Measurements from ENCODE around the gene MCTP2. TPM values are rescaled to one million over a fixed set of nuclear protein-coding genes. Genes with fewer than 3 reads are reported as not detected.

Gene MCTP2
- total and polyA plus RNA-seq, 2 of the 8 experiments (the other 6 are each of a cell fraction or from before 2014, with no cell fraction given) = 3.4 to 4.5 TPM

DNA sequence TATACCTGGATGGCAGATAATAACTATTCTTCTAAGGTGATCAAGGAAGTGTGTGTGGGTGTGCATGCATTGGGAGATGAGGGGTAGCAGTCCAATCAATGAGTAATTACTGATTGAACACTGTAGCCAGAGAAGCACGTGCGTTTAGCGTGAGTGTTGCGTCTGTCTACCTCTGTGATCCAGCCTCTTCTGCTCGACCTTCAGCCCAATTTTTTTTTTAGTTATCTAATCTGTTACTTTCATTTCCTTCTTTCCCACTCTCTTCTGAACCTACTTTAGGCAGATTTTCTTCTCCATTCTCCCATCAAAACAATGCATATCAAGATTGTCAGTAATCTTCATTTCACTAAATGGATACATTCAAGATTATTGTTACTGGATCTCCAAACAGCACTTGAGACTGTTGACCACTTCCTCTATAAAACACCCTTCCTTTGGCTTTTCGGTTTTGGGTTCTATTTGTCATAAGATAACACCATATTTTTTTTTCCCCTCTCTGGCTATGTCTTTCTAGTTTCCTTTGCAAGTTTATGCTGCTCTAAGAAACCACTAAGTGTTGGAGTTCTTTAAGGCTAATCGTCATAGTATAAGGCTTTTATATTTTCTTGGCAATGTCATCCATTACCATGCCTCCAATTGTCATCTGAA, 41.0 kb downstream of the MCTP2 start:
- no peak overlapping the region for H4K5ac ChIP-seq (ENCODE audit: insufficient read length, low read depth, low read length)
- no peak overlapping the region for H3K9ac ChIP-seq (replicated peaks in 1 of 4; ENCODE audit: extremely low read depth in 1 of 4, low read depth in 3 of 4, low read length in 3 of 4)
- H3K14ac ChIP-seq (ENCODE audit: insufficient read length) = no peak overlapping the region
- no peak overlapping the region for H2BK120ac ChIP-seq (replicated peaks; ENCODE audit: low read depth, low read length)
- no peak for DNase-seq (ENCODE audit: low read depth in 1 of 2, low spot score in 2 of 2)
- no peak overlapping the region for H2BK15ac ChIP-seq (ENCODE audit: low read length)
- no peak overlapping the region for H2BK5ac ChIP-seq (ENCODE audit: low read depth, low read length)
- FAIRE-seq = no peak
- WGBS, 2 experiments (ENCODE audit: extremely low coverage in 1 of 2, insufficient coverage in 1 of 2, insufficient read length in 1 of 2, insufficient replicate concordance in 2 of 2, low coverage in 1 of 2, low lambda C conversion rate in 2 of 2, missing lambda C conversion rate in 1 of 2) = 90% methylated on average over 7 of the region's 7 CpGs; no CpG with 5 or more reads in 1 of the 2 experiments
- no peaks in the 10 kb centered on the region for H3K79me2 ChIP-seq (ENCODE audit: control insufficient read depth in 1 of 2, insufficient read depth in 2 of 2, low read length in 2 of 2)
- no peak overlapping the region for H2AFZ ChIP-seq (ENCODE audit: low read length)
- H3K23ac ChIP-seq (ENCODE audit: insufficient read length) = no peak overlapping the region
- H3K4me1 ChIP-seq (replicated peaks in 1 of 4; ENCODE audit: control insufficient read depth in 3 of 4, insufficient read depth in 4 of 4, low read length in 3 of 4) = no peaks in the 10 kb centered on the region
- no peaks in the 10 kb centered on the region; the same call in 1 of the 2 replicates for H3K79me1 ChIP-seq (ENCODE audit: low read depth, low read length)
- no peak overlapping the region for H3K27ac ChIP-seq (ENCODE audit: low read depth, low read length)
- no peak overlapping the region for H2BK20ac ChIP-seq (ENCODE audit: low read length)
- H3K27me3 ChIP-seq (replicated peaks in 1 of 4; ENCODE audit: control insufficient read depth in 3 of 4, extremely low read depth in 1 of 4, insufficient read depth in 3 of 4, low read length in 3 of 4) = no peaks in the 10 kb centered on the region
- no peaks in the 10 kb centered on the region for H3K23me2 ChIP-seq (ENCODE audit: low read depth, low read length)
- no peak overlapping the region for H3K4me3 ChIP-seq (ENCODE audit: extremely low read depth in 1 of 4, insufficient read depth in 2 of 4, low read depth in 3 of 4, low read length in 4 of 4)
- no peak overlapping the region for H2AK5ac ChIP-seq (ENCODE audit: low read depth, low read length)
- H3K4me2 ChIP-seq (ENCODE audit: insufficient read depth in 1 of 2, low read depth in 2 of 2, low read length in 2 of 2) = no peak overlapping the region
- POLR2A ChIA-PET (ENCODE audit: partially characterized antibody) = no interaction called here
- no peak overlapping the region for H4K8ac ChIP-seq (ENCODE audit: extremely low read depth, insufficient read depth, low read length)
- no peaks in the 10 kb centered on the region for H3K36me3 ChIP-seq (ENCODE audit: control insufficient read depth in 2 of 4, insufficient read depth in 4 of 4, low read length in 3 of 4)
- H3K18ac ChIP-seq (ENCODE audit: extremely low read depth, low read length) = no peak overlapping the region
- no peaks in the 10 kb centered on the region for H4K20me1 ChIP-seq (replicated peaks in 1 of 2; ENCODE audit: control insufficient read depth in 1 of 2, insufficient read depth in 2 of 2, low read length in 2 of 2)
- no peak overlapping the region for H4K91ac ChIP-seq (replicated peaks; ENCODE audit: insufficient read length, low read length)
- CTCF ChIA-PET (ENCODE audit: partially characterized antibody) = no interaction called here
- H3K9me3 ChIP-seq (ENCODE audit: insufficient read depth in 2 of 2, low read depth in 1 of 2, low read length in 1 of 2) = no peaks in the 10 kb centered on the region
- no peak overlapping the region for H3K4ac ChIP-seq (replicated peaks; ENCODE audit: insufficient read length, low read depth, low read length)
- no peak overlapping the region for H3K56ac ChIP-seq (replicated peaks; ENCODE audit: insufficient read length, low read depth, low read length)
- H2BK12ac ChIP-seq (ENCODE audit: low read depth, low read length) = no peak overlapping the region
- no peak for TF ChIP-seq CREB1 (IDR thresholded peaks at IDR 0.05)
- TF ChIP-seq, protein P1, sequence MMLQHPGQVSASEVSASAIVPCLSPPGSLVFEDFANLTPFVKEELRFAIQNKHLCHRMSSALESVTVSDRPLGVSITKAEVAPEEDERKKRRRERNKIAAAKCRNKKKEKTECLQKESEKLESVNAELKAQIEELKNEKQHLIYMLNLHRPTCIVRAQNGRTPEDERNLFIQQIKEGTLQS (IDR thresholded peaks at IDR 0.05; ENCODE audit: insufficient read depth, low read depth, low read length) = no peak
- no peak for TF ChIP-seq NANOG (IDR thresholded peaks at IDR 0.05; ENCODE audit: insufficient read depth, low read depth, low read length, poor library complexity, severe bottlenecking)
- TF ChIP-seq, protein P2, sequence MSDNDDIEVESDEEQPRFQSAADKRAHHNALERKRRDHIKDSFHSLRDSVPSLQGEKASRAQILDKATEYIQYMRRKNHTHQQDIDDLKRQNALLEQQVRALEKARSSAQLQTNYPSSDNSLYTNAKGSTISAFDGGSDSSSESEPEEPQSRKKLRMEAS (IDR thresholded peaks at IDR 0.05) = no peak
- no peak for TF ChIP-seq RNF2 (IDR thresholded peaks at IDR 0.05; ENCODE audit: borderline replicate concordance, low read depth, low read length, missing control alignments, poor library complexity, severe bottlenecking)
- TF ChIP-seq CTBP2 (IDR thresholded peaks at IDR 0.05; ENCODE audit: borderline replicate concordance, insufficient read depth, insufficient read length, low read length) = no peak
- TF ChIP-seq NRF1 (IDR thresholded peaks at IDR 0.05; ENCODE audit: low read depth, low read length) = no peak
- no peak for TF ChIP-seq SIX5 (IDR thresholded peaks at IDR 0.05; ENCODE audit: low read depth, low read length)
- TF ChIP-seq YY1 (IDR thresholded peaks at IDR 0.05; ENCODE audit: low read depth, low read length) = no peak
- no peak for TF ChIP-seq TAF1 (IDR thresholded peaks at IDR 0.05; ENCODE audit: low read depth, low read length)
- no peak for TF ChIP-seq CEBPB (IDR thresholded peaks at IDR 0.05; ENCODE audit: low read depth, low read length)
- TF ChIP-seq ZNF274 (IDR thresholded peaks at IDR 0.05; ENCODE audit: borderline replicate concordance, extremely low read depth, low read length) = no peak
